Measurements from ENCODE around the gene NPHP4.
"Not testable (repeated sequence)": the region's sequence is repeated elsewhere in the genome, so short reads cannot be mapped to it uniquely, and the experiment has no call there.

The NPHP4 gene

GRCh38 chr1:5926686-5927435 lies 65.4 kb downstream of the NPHP4 start:
- DNase-seq (ENCODE audit: low read depth): no peak
- no peak overlapping the region for H3K4me3 ChIP-seq (ENCODE audit: low read depth, low read length)

DNA sequence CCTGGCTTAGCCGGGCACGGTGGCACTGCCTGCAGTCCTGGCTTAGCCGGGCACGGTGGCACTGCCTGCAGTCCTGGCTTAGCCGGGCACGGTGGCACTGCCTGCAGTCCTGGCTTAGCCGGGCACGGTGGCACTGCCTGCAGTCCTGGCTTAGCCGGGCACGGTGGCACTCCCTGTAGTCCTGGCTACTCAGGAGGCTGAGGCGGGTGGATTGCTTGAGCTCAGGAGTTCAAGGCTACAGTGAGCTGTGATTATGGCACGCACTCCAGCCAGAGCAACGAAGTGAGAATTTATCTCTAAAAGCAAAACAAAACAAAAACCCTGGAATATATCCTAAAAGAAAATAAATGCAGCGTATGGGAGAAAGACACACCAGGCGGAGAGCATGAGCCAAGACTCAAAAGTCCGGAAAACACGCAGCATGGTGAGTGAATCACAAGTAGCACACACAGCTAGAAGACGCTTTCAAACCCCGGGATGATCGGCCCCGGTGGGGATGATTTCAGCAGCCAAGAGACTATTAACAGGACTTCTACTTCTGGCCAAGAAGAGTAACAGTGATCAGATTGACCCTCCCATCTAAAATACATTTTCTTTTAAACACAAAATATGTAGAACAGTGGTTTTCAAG lies 69.4 kb downstream of the NPHP4 start:
- not testable (repeated sequence) for H3K4me3 ChIP-seq (ENCODE audit: low read depth, low read length)
- DNase-seq (ENCODE audit: low read depth): peak; percentile 27

GRCh38 chr1:5921671-5922070 lies 70.6 kb downstream of the NPHP4 start:
- DNase-seq (ENCODE audit: low read depth): no peak
- H3K4me3 ChIP-seq (ENCODE audit: low read depth, low read length): no peak overlapping the region

- no peak for DNase-seq (ENCODE audit: low read depth)
- no peak overlapping the region for H3K4me3 ChIP-seq (ENCODE audit: low read depth, low read length)
These were observed 71.1 kb downstream of the NPHP4 start for GRCh38 chr1:5921129-5921528.

- no peak overlapping the region for H3K4me3 ChIP-seq (ENCODE audit: low read depth, low read length)
- DNase-seq (ENCODE audit: low read depth): no peak
These were observed 72.0 kb downstream of the NPHP4 start for GRCh38 chr1:5920201-5920600.

- H3K4me3 ChIP-seq (ENCODE audit: low read depth, low read length): no peak overlapping the region
- no peak for DNase-seq (ENCODE audit: low read depth)
These were observed 74.0 kb downstream of the NPHP4 start for GRCh38 chr1:5918275-5918649.

DNA sequence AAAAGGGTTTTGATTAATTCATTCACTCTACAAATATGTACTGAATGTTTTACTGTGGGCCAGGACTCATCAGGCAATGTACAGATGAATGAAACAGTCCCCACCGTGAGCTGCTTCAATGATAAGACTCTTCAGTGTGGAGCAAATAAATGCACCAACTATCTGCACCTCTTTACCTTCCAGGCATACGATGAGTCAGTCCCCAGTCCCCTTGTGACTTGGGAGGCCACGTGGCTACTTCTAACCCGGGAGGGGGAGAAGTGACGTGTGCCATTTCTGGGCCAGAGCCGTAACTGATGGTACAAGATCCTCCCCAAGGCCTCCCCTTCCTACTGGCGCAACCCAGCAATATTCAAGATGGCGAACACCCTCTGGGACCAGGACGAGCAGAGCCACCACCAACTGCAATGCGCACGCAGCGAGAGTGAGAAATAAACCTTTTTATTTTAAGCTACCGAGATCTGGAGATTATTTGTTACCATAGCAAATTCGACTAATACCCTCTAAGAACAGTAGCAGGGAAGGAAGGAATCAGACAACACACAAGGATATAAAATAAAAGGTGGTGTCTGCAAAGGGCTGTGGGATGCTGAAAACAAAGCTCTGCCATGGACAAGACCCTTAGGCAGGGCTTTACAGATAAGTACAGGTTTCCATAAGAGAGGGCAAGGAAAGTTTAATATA lies 74.5 kb downstream of the NPHP4 start:
- DNase-seq (ENCODE audit: low read depth): no peak

GRCh38 chr1:5917281-5917590 lies 75.0 kb downstream of the NPHP4 start:
- DNase-seq (ENCODE audit: low read depth): no peak

More for the DNA sequence above, 74.5 kb downstream of the NPHP4 start:
- H3K4me3 ChIP-seq (ENCODE audit: low read depth, low read length): no peak overlapping the region

GRCh38 chr1:5916572-5917280 lies 75.5 kb downstream of the NPHP4 start:
- no peak overlapping the region for H3K4me3 ChIP-seq (ENCODE audit: low read depth, low read length)
- DNase-seq (ENCODE audit: low read depth): no peak

More at GRCh38 chr1:5917281-5917590, 75.0 kb downstream of the NPHP4 start:
- H3K4me3 ChIP-seq (ENCODE audit: low read depth, low read length): no peak overlapping the region

- H3K4me3 ChIP-seq (ENCODE audit: low read depth, low read length): no peak overlapping the region
- no peak for DNase-seq (ENCODE audit: low read depth)
These were observed 76.3 kb downstream of the NPHP4 start for GRCh38 chr1:5915587-5916571.

DNA sequence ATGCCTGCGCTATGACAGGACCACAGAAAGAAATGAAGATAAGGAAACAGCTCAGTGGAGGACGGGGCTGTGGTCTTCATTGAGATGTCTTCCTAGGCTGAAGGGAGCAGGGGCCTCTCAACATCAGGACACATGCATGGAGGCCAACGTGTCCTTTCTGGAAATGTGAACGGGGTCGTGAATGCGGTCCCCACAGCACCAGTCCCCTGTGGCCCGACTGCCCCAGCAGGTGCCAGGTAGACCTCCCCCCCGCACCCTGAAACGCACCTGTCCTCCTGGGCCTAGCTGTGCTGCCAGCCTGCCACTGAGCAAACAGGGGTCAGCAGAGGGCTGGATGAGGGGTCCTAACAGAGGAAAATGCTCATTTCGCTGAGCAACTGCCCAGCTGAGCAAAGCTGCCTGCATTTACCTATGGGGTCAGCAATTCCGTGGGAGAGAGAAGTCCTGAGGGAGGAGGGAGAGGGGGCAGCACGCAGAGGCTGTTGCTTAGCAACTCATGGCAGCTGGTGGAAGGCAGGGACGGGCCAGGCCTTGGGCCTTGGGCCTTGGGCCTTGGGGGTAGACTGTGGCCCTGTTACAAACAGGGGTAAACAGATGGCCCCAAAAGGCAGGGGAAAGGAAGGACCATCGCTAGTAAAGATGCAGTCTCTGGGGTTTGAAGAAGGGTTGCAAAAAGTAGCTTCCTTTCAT lies 77.4 kb downstream of the NPHP4 start:
- no peak overlapping the region for H3K4me3 ChIP-seq (ENCODE audit: low read depth, low read length)
- no peak for DNase-seq (ENCODE audit: low read depth)

- no peak for DNase-seq (ENCODE audit: low read depth)
- H3K4me3 ChIP-seq (ENCODE audit: low read depth, low read length): no peak overlapping the region
These were observed 78.3 kb downstream of the NPHP4 start for GRCh38 chr1:5913876-5914275.

DNA sequence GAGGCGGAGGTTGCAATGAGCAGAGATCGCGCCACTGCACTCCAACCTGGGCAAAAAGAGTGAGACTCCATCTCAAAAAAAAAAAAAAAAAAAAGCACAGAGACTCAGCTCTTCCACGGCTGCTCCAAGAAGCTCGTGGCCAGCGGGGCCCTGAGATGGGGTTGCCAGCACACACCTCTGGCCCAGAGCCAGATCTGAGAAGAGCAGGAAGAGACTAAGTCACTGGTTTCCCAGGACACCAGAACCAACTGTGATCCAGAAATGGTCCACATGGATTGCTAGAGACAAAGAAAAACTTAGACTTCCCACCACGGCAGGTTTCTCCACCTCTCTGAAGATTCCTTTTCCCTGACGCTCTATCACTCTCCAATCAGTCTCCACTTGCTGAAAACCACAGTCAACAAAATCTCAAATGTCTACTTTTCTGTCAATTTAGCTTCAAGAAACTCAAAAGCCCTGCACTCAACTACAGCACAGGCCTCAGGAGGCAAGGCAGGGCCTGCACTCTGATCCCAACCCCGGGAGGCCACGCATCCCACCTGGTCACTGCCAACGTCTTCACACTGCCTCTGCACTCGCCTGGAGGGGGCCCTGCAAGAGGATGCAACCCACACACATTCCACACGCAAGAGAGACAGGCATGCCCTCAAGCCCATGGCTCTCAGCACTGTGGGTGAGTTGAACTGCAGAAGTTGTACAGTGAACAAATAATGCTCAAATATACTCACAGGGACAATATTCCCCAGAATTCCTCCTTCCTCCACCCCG lies 79.0 kb downstream of the NPHP4 start:
- DNase-seq (ENCODE audit: low read depth): no peak
- no peak overlapping the region for H3K4me3 ChIP-seq (ENCODE audit: low read depth, low read length)

GRCh38 chr1:5911871-5912271 lies 80.4 kb downstream of the NPHP4 start:
- DNase-seq (ENCODE audit: low read depth): no peak
- no peak overlapping the region for H3K4me3 ChIP-seq (ENCODE audit: low read depth, low read length)

- DNase-seq (ENCODE audit: low read depth): no peak
- no peak overlapping the region for H3K4me3 ChIP-seq (ENCODE audit: low read depth, low read length)
These were observed 81.1 kb downstream of the NPHP4 start for GRCh38 chr1:5911157-5911556.

DNA sequence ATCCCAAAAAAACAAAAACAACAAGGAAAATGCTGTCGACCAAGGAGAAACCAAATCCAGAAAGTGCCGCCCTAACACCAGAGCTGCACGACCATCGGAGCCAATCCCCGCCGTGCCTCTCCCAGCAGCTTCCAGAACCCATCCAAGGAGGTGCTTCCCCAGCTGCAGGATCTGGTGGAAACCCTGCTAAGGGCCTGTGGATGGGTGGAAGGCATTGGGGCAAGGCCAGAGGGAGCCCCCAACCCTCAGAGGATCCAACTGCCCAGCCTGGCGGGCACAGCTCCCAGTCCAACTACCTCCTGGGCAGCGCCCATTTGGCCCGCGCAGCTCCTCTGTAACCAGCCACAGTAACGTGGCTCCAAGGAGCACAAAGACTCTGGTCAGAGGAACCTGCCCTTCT lies 81.6 kb downstream of the NPHP4 start:
- DNase-seq (ENCODE audit: low read depth): no peak
- H3K4me3 ChIP-seq (ENCODE audit: low read depth, low read length): no peak overlapping the region

GRCh38 chr1:5910276-5910620 lies 82.0 kb downstream of the NPHP4 start:
- no peak for DNase-seq (ENCODE audit: low read depth)
- H3K4me3 ChIP-seq (ENCODE audit: low read depth, low read length): no peak overlapping the region
